Measurements from ENCODE around the gene FOLR1.
"Not testable (repeated sequence)": the region's sequence is repeated elsewhere in the genome, so short reads cannot be mapped to it uniquely, and the experiment has no call there.

FOLR1 gene

DNA sequence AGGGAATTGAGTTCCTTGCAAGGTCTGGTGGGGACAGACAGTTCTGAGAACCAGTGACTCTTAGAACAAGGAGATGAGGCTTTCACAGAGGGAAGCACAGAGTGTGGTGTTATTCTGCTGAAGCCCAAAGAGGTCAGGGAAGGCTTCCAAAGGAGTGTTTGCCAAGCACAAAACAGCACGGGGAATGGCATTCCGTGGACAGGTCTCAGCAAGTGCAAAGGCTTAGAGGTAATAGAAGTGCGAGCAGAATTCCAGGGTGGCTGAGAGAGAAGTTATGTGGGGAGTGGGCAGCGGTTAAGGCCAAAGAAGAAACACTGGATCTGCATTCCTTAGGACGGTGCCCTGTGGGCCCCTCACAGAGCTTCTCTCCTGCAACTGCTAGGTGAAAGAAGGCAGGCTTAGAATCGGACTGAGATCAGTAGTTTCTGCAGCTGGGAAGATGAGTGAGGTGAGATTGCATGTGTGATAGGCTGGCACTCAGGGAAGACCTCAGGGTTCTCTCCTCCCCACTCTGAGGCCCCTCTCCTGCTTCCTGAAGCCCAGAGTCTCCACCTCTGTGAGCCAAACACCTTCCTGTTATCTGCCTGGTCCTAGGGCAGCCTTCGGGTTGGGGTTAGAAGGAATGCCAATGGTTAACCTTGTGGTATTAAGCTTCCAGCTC lies 10.9 kb upstream of the FOLR1 start:
- not testable (repeated sequence) for DNase-seq (ENCODE audit: low spot score)

DNA sequence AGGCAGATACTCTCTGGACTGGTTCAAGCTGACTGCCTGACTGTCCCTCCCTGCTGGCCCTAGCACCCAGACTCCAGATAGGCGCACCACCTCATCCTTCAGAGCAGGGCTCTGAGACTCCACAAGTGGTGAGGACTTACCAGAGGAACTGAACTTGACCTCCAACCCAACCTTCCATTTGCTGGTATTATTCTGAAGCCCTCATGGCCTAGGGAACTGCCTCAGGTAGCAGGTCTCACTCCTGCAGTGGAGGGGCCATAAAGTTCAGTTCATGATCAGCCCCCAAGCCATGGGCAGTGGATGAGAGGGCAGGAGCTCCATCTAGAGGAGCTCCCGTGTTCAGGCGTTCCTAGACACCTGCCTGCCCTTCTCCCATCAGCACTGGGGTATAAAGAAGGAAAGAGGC lies 10.4 kb upstream of the FOLR1 start:
- DNase-seq (ENCODE audit: low spot score), result not testable (repeated sequence)

DNA sequence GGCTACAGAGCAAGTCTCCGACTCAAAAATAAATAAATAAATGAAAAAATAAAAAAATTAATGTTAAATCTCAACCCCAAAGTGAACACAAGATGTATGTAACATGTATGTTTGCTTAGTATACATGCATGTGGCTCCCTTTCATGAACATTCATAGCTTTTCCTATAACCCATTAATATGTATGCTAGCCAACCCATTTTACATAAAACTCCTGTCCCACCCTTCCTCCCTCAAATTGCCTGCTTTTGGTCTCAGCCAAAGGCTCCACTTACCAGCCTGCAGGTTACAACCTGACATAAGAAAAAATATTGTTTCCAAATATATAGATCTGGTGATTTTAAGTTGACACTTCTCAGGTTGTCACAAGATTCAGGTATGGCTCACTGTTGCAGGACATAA lies 3.7 kb upstream of the FOLR1 start:
- no peak for DNase-seq (ENCODE audit: low spot score)

DNA sequence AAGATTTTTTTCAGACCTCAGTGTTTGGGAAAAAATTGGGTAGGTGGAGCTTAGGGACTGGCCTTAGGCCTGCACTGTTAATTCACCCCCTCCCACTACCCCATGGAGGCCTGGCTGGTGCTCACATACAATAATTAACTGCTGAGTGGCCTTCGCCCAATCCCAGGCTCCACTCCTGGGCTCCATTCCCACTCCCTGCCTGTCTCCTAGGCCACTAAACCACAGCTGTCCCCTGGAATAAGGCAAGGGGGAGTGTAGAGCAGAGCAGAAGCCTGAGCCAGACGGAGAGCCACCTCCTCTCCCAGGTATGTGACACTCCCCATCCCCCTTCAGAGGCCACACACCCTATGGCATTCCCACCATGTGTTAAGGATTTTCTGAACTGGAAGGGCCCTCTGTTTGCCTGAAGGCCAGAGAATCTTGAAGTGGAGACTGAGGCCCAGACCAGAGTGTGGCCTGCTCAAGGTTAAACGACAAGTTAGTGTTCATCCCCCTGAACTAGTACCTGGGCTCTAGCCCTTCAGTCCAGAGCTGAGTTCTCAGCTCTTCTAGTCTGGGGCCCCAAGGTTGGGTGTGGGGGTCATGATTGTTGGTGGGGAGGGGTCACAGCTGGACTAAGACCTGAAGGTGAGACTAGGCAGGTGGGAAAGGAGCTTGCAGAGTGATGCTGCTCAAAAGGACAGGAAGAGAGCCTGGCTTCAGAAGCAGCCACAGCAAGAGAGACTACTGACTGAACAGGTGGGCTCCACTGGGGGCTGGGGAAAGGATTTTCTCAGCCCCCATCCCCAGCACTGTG lies 2.3 kb upstream of the FOLR1 start:
- peak; percentile 62 for DNase-seq (ENCODE audit: low spot score)

DNA sequence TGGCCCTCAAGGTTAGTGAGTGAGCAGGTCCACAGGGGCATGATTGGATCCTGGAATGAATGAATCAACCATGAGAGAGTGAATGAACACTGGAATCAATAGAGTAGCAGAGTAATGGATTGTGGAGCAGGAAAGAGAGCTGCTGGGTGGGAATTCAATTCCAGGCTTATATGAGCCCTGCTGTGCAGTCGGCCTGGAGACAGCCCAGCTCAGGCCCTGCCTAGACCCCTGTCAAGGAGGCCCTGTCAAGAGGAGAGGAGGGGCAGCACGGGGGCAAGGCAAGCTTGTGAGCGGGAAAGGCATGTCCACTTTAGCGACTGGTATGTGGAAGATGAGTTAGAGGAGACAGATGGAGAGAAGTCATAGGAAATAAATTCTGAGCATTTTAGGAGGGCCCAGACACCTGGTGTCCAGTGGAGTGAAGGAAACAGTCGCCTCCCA lies 1.3 kb upstream of the FOLR1 start:
- no peak for DNase-seq (ENCODE audit: low spot score)

DNA sequence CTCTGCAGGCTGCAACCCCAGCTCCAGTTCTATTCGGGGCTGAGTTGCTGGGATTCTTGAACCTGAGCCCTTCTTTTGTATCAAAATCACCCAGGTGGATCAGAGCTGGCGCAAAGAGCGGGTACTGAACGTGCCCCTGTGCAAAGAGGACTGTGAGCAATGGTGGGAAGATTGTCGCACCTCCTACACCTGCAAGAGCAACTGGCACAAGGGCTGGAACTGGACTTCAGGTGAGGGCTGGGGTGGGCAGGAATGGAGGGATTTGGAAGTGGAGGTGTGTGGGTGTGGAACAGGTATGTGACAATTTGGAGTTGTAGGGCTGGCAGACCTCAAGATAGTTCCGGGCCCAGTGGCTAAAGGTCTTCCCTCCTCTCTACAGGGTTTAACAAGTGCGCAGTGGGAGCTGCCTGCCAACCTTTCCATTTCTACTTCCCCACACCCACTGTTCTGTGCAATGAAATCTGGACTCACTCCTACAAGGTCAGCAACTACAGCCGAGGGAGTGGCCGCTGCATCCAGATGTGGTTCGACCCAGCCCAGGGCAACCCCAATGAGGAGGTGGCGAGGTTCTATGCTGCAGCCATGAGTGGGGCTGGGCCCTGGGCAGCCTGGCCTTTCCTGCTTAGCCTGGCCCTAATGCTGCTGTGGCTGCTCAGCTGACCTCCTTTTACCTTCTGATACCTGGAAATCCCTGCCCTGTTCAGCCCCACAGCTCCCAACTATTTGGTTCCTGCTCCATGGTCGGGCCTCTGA lies 3.8 kb downstream of the FOLR1 start:
- DNase-seq (ENCODE audit: low spot score), result no peak

DNA sequence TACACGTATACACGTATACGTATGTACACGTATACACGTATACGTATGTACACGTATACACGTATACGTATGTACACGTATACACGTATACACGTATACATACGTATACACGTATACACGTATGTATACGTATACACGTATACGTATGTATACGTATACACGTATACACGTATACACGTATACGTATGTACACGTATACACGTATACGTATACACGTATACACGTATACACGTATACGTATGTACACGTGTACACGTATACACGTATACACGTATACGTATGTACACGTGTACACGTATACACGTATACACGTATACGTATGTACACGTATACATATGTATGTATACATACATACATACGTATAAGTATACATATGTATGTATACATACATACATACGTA lies 9.5 kb downstream of the FOLR1 start:
- not testable (repeated sequence) for DNase-seq (ENCODE audit: low spot score)

DNA sequence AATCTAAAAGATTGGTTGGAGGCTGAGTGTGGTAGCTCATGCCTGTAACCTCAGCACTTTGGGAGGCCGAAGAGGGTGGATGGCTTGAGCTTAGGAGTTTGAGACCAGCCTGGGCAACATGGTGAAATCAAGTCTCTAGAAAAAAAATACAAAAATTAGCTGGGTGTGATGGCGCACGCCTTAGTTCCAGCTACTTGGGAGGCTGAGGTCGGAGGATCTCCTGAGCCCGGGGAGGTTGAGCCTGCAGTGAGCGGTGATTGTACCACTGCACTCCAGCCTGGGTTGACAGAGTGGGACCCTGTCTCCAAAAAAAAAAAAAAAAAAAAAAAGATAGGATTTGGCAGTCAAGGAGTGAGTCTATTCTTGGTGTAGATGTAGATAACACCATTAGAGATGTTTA lies 10.6 kb downstream of the FOLR1 start:
- DNase-seq (ENCODE audit: low spot score), result no peak

DNA sequence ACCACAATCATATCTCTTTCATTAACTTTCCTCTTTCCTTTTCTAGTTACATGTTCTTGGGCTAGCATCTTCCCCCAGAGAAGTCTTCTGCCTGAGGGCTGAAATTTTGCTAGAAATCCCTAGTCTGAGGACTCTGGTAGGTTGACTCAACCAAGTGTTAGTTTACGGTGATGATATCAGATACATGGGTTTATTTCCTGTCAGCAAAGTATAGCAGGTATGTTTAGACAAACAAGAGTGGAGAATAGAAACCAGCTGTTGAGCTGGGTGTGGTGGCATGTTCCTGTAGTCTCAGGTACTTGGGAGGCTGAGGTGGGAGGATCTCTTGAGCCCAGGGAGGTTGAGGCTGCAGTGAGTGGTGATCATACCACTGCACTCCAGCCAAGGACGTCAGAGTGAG lies 11.2 kb downstream of the FOLR1 start:
- DNase-seq (ENCODE audit: low spot score), result no peak

DNA sequence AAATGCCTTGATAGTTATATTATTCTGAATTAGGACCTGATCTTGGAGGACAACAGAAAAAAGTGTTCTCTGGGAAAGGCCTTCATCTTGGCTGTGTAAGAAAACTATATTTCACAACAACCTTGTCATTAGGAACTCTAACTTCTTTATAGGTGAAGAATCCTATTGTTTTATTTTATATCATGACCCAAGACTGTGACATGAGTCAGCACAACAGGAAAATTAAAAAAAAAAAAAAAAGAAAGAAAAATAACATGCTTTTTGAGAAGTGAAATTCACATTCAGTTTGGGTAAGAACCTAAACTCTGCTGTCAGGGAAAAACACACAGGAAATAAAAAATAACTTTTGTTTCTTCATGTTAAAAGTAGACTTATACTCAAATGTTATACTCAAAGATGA lies 12.9 kb downstream of the FOLR1 start:
- no peak for DNase-seq (ENCODE audit: low spot score)

DNA sequence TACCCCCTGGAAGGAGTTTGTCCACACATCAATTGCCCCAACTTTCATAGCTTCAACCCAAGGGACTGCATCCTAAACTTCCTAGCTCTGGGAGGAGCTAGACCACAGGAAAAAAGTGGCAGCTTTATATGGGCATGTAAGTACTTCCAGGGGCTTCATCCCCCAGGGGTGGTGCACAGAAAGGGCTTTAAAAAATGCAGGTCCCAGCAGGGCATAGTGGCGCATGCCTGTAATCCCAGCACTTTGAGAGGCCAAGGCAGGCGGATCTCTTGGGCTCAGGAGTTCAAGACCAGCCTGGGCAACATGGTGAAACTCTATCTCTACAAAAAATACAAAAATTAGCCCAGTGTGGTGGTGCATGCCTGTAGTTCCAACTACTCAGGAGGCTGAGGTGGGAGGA lies 14.9 kb downstream of the FOLR1 start:
- DNase-seq (ENCODE audit: low spot score), result not testable (repeated sequence)

DNA sequence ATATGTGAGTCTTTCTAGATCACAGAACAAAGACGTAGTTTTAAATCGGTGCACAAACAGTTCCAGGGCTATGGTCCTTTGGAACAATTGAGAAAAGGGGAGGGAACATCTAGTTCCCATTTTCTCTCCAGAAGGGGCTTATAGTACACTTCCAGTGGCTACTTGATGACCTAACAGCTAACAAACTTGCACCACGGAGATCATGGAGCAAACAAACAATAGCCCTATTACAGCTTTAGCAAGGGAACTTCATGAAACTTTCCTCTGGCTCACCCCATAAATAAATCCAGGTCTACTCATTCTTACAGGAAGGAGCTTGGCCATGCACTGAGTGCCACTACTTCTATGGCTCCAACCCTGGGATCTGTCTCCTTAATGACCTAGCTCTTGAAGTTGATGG lies 16.3 kb downstream of the FOLR1 start:
- DNase-seq (ENCODE audit: low spot score), result no peak

DNA sequence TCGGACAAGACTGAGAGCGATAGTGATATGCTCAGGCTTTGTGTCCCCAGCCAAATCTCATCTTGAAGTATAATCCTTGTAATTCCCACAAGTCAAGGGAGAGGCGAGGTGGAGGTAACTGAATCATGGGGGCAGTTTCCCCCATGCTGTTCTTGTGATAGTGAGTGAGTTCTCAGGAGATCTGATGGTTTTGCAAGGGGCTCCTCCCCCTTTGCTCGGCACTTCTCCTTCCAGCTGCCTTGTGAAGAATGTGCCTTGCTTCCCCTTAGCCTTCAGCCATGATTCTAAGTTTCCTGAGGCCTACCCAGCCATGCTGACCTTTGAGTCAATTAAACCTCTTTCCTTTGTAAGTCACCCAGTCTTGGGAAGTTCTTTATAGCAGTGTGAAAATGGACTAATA lies 17.2 kb downstream of the FOLR1 start:
- DNase-seq (ENCODE audit: low spot score), result no peak

DNA sequence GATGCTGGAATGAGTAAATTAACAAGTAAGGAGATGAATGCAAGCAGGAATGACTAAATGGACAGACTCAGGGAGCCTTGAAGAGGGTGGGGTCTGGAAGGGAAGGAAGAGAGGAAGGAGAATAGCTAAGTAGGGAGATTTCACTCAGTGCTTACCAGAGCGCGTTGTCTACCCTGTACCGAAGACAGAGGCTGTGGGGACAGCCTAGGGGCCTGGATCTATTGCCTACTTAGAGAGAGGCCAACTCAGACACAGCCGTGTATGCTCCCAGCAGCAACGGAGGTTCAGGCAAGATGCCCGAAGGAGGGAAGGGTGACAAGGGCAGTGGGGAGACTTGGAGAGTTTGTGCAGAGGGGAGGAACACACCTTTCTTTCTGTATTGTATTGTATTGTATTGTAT lies 24.7 kb downstream of the FOLR1 start, which contains the start of gene FOLR2:
TSS of gene FOLR2 (plus strand) at position 157 of the 400 bp plus-strand sequence. CDS start 1,791 bp downstream, outside the sequence.
- no peak for DNase-seq (ENCODE audit: low spot score)

DNA sequence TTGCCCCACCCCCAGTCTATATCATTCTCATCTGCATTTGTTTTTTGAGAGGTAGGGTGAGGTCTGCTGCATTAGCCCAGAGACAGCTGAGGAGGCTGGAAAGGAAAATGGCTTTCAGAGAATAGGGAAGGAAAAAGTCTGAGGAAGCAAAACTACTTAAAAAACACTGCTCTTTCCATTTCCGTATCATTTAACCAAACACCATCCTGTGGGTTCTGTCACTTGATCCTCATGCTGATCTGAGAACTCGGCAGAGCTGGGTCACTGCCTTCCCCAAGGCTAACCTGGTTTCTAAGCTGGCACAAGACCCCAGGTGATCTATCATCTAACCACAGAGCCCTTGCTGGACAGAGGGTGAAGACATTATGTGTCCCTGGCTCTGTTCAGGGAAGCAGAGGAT lies 25.9 kb downstream of the FOLR1 start:
- DNase-seq (ENCODE audit: low spot score), result no peak

DNA sequence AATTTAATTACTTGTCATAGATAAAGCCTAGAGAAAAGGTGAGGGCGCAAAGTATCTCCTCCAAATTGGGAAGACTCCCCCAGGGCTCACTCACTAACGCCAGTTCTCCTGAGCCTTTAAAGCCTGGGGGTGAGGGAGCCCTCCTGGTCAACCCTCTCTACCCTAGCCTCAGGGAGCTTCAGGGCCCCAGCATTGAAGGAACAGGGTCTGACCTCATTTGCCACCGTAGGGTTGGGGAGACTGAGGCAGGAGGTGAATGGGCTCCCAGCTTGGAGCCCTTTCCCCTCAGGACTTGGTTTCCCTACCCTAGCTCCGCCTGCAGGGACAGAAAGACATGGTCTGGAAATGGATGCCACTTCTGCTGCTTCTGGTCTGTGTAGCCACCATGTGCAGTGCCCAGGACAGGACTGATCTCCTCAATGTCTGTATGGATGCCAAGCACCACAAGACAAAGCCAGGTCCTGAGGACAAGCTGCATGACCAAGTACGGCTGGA lies 26.4 kb downstream of the FOLR1 start:
- no peak for DNase-seq (ENCODE audit: low spot score)

DNA sequence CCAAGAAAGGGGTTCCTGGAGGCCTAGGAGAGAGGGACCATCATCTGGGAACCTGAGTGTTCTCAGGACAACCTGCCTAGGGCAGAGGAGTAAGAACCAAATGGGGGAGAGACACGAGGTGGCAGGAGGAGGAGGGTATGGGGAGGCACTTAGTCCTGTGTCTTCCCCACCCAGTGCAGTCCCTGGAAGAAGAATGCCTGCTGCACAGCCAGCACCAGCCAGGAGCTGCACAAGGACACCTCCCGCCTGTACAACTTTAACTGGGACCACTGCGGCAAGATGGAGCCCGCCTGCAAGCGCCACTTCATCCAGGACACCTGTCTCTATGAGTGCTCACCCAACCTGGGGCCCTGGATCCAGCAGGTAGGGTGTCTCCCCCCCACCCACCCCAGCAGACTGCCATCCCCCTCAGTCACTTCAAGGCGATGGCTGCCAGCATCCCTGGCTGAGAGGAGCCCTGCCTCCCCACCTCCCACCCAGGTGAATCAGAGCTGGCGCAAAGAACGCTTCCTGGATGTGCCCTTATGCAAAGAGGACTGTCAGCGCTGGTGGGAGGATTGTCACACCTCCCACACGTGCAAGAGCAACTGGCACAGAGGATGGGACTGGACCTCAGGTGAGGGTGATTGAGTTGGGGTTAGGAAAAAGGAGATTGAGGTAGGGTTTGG lies 28.9 kb downstream of the FOLR1 start:
- DNase-seq (ENCODE audit: low spot score), result no peak

DNA sequence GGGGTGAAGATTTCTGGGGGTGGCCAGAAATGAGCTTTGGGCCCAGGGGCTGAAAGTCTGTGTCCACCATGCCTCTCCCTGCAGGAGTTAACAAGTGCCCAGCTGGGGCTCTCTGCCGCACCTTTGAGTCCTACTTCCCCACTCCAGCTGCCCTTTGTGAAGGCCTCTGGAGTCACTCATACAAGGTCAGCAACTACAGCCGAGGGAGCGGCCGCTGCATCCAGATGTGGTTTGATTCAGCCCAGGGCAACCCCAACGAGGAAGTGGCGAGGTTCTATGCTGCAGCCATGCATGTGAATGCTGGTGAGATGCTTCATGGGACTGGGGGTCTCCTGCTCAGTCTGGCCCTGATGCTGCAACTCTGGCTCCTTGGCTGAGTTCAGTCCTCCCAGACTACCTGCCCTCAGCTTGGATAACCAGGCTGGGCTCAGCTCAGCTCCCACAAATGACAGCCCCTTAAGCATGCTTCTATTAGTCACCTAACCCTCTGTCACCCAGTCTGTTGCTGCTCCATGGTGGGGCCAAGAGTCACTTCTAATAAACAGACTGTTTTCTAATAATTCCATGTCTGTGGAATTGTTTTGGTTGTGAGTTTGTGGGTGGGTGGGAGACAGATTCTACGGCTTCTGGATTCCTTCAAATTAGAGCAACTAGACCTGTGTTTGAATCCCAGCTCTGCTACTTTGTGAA lies 29.6 kb downstream of the FOLR1 start:
- DNase-seq (ENCODE audit: low spot score), result no peak

DNA sequence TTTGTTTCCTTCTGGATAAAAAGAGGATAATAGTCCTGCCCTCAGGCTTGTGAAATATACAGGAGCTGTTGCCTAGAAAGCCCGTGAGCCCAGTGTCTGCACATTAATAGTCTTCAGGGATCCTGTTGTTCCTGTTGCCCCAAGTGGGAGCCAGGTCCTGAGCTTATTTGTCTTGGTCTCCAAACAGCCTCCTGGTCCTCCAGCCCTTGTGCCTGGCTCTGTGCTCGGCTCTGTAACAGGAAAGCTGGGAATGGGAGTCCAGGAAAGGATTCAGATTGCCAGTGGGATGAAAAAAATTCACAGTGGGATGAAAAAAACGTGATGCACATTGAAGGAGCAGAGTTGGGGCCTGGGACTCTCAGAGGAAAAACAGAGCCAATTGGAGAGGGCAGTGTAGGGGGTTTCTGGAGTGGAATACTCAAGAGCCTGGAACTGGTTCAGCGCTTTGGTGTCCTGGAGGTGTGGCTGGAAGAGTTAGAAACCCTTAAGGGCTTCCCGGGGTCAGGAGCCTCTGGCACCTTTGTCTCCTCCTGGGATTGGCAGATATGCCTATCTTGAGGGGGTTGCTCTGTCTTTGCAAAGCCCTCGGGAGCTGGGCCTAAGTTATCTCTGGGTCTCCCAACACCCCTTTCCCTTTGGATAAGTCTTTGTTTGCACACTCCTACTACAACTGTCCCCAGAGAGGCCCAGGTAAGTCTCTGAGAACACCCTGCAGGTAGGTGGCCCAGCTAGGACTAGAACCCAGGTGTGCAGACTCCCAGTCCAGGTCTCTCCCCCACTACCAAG lies 30.4 kb downstream of the FOLR1 start:
- no peak for DNase-seq (ENCODE audit: low spot score)

DNA sequence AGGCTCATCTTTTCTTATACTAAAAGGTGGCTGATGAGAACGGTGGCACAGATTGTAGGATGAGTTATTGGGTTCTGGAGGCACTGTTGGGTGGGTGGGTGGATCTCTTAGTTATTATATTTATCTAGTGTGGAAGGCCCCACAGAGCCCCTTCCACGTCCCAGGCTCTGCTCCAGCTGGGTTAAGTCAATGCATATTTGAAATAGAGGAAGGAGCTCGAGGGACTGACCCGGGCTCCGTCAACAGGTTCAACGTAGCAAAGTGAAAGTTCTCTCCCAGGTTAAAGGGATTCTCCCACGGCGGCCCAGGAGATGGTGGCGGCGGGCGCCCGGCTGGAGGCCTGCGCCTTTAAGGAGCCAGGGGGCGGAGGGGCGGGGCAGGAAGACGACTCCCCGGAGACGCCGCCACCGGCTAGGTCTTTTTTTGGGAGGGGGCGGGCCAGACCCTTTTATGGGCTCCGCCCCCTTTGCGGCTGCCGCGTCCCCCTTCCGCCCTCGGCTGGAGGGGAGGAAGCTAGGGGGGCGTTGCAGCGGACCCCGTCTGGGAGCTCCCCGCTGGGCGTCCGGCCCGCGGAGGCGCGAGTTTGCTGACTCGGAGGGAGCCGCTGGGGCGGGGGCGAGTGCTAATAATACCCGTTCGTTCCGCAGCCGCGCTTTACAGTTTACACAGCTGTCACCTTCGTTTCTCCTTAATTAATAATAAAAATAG lies 31.1 kb downstream of the FOLR1 start:
- DNase-seq (ENCODE audit: low spot score), result peak; percentile 95
